ENCODE results near the gene RANBP3L. TPM values are rescaled to one million over a fixed set of nuclear protein-coding genes. Genes with fewer than 3 reads are reported as not detected.
A peak's percentile ranks its signal among the peaks of the same experiment; 100 is the strongest.

Gene RANBP3L
- total and polyA plus RNA-seq, 9 of the 15 experiments (the other 6 are each of a cell fraction or from before 2014, with no cell fraction given) = 0.01 to 0.06 TPM; not detected in 7

- no peak for TF ChIP-seq CCAR2 (IDR thresholded peaks at IDR 0.05; ENCODE audit: low read depth, low read length)
- peak; percentile 19; the same call in 1 of the 2 replicates for TF ChIP-seq MYC (IDR thresholded peaks at IDR 0.05; ENCODE audit: low read depth, low read length)
- peak; percentile 70; the same call in 1 of the 2 replicates for TF ChIP-seq MYC (CRISPR knock-in tag; IDR thresholded peaks at IDR 0.05; ENCODE audit: borderline replicate concordance, low read depth)
- peak; percentile 58 for TF ChIP-seq TFAP4 (CRISPR knock-in tag; IDR thresholded peaks at IDR 0.05; ENCODE audit: borderline replicate concordance)
- peak; percentile 73 for TF ChIP-seq RBFOX2 (IDR thresholded peaks at IDR 0.05; ENCODE audit: low read depth, low read length)
- 0 out of 2 replicates have a peak, but pooled peaks have one; percentile 48 for TF ChIP-seq ETV5 (CRISPR knock-in tag; IDR thresholded peaks at IDR 0.05; ENCODE audit: low read depth)
- no peak for TF ChIP-seq ZNF24 (IDR thresholded peaks at IDR 0.05)
- no peak for TF ChIP-seq HMBOX1 (IDR thresholded peaks at IDR 0.05)
- TF ChIP-seq GTF2F1 (IDR thresholded peaks at IDR 0.05; ENCODE audit: low read depth, low read length) = no peak
- no peak for TF ChIP-seq BACH1 (tag; IDR thresholded peaks at IDR 0.05)
- TF ChIP-seq EWSR1 (IDR thresholded peaks at IDR 0.05; ENCODE audit: borderline replicate concordance, low read depth, partially characterized antibody) = no peak
- TF ChIP-seq THRA (IDR thresholded peaks at IDR 0.05) = no peak
- TF ChIP-seq ZNF347 (CRISPR knock-in tag; IDR thresholded peaks at IDR 0.05; ENCODE audit: low read depth) = no peak
- TF ChIP-seq ATF7 (IDR thresholded peaks at IDR 0.05) = peak; percentile 52
- no peak for TF ChIP-seq MAFK (IDR thresholded peaks at IDR 0.05; ENCODE audit: low read length)
- no peak for TF ChIP-seq TRIM25 (IDR thresholded peaks at IDR 0.05; ENCODE audit: borderline replicate concordance)
- no peak for TF ChIP-seq CSDE1 (IDR thresholded peaks at IDR 0.05)
- no peak for TF ChIP-seq HDAC8 (tag; IDR thresholded peaks at IDR 0.05)
- no peak for TF ChIP-seq ETV1 (tag; conservative IDR thresholded peaks at IDR 0.05; ENCODE audit: low read depth)
- TF ChIP-seq MCM2 (IDR thresholded peaks at IDR 0.05; ENCODE audit: low read depth) = no peak
- peak; percentile 38; the same call in 1 of the 2 replicates for TF ChIP-seq L3MBTL2 (IDR thresholded peaks at IDR 0.05)
- TF ChIP-seq CBX1 (IDR thresholded peaks at IDR 0.05; ENCODE audit: low read depth) = 0 out of 2 replicates have a peak, but pooled peaks have one; percentile 48
- TF ChIP-seq FUS (optimal IDR thresholded peaks at IDR 0.05; ENCODE audit: low read depth, low read length) = no peak
- no peak for TF ChIP-seq SREBF1 (IDR thresholded peaks at IDR 0.05; ENCODE audit: borderline replicate concordance, low read depth, low read length)
- TF ChIP-seq NEUROD1 (IDR thresholded peaks at IDR 0.05; ENCODE audit: borderline replicate concordance, low read depth, low read length, partially characterized antibody) = no peak
These were observed 60.7 kb downstream of the RANBP3L start (continued) for GRCh38 chr5:36240779-36241630.

All from K562 (cell line).